ENCODE measurements around the gene BMS1.

GRCh38 chr10:42874713-42875387, 92.3 kb downstream of the BMS1 start:
- TF ChIP-seq CTCF (IDR thresholded peaks at IDR 0.05) (no peak), POLR2A (IDR thresholded peaks at IDR 0.05) (no peak)

Data from body of pancreas (tissue), 4 donors.